ENCODE data around the gene ARHGEF7.

GRCh38 chr13:111099290-111099689 lies 15.8 kb upstream of the ARHGEF7 start:
- TF ChIP-seq, protein P1, sequence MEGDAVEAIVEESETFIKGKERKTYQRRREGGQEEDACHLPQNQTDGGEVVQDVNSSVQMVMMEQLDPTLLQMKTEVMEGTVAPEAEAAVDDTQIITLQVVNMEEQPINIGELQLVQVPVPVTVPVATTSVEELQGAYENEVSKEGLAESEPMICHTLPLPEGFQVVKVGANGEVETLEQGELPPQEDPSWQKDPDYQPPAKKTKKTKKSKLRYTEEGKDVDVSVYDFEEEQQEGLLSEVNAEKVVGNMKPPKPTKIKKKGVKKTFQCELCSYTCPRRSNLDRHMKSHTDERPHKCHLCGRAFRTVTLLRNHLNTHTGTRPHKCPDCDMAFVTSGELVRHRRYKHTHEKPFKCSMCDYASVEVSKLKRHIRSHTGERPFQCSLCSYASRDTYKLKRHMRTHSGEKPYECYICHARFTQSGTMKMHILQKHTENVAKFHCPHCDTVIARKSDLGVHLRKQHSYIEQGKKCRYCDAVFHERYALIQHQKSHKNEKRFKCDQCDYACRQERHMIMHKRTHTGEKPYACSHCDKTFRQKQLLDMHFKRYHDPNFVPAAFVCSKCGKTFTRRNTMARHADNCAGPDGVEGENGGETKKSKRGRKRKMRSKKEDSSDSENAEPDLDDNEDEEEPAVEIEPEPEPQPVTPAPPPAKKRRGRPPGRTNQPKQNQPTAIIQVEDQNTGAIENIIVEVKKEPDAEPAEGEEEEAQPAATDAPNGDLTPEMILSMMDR (IDR thresholded peaks at IDR 0.05), result no peak
- TF ChIP-seq POLR2A (IDR thresholded peaks at IDR 0.05), result no peak
